Uterus (tissue), 2 donors: Measurements from ENCODE around the gene EXOC4.

ENCODE experiments used
- POLR2A ChIP-seq, 2 donors: fragments of 450-650 bp; IDR thresholded peaks; one replicate each; pipeline ENCODE4 v1.6.1; 2016; ENCODE audit warnings: antibody characterized with exemption in 2 of 2, mild to moderate bottlenecking in 1 of 2, moderate library complexity in 1 of 2
- TF ChIP-seq, protein P1 (sequence below), 4 experiments: fragments of 200-600 bp in 2 of 4; fragments of 450-650 bp in 2 of 4; sonication (generic) in 2 of 4; IDR thresholded peaks; one replicate each; pipeline ENCODE4 v1.5.1; 2016 to 2019; ENCODE audit warnings: antibody characterized with exemption in 4 of 4, mild to moderate bottlenecking in 2 of 4, moderate library complexity in 1 of 4

DNA sequence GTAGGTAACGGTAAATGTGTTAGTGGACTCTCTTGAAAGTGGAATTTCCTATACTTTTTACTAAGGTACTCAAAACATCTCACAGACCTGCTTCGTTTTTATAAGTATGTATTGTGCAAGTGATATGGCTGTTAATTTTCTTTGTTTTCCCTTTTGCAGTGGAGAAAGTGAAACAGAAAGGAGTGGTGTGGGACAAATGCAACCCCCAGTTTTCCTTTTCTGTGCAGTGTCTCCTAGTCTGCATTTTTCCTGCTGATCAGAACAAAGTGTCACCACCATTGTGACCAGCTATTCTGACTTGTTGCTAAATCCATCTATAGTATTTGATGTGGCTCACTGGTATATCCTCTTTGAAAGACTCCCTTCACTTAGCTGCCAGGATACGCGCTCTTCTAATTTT is 410.0 kb downstream of the EXOC4 start:
- TF ChIP-seq, protein P1, sequence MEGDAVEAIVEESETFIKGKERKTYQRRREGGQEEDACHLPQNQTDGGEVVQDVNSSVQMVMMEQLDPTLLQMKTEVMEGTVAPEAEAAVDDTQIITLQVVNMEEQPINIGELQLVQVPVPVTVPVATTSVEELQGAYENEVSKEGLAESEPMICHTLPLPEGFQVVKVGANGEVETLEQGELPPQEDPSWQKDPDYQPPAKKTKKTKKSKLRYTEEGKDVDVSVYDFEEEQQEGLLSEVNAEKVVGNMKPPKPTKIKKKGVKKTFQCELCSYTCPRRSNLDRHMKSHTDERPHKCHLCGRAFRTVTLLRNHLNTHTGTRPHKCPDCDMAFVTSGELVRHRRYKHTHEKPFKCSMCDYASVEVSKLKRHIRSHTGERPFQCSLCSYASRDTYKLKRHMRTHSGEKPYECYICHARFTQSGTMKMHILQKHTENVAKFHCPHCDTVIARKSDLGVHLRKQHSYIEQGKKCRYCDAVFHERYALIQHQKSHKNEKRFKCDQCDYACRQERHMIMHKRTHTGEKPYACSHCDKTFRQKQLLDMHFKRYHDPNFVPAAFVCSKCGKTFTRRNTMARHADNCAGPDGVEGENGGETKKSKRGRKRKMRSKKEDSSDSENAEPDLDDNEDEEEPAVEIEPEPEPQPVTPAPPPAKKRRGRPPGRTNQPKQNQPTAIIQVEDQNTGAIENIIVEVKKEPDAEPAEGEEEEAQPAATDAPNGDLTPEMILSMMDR (IDR thresholded peaks at IDR 0.05): no peak
- TF ChIP-seq POLR2A (IDR thresholded peaks at IDR 0.05): no peak
